K562 (cell line): ENCODE measurements around the gene LAG3. TPM values are rescaled to one million over a fixed set of nuclear protein-coding genes. Genes with fewer than 3 reads are reported as not detected.

Source experiments
- CAMTA2 ChIP-seq: fragments of 250-450 bp; sonication (Bioruptor Pico); conservative IDR thresholded peaks from 2 replicates; pipeline ENCODE4 v1.5.1; 2022
- CTBP1 ChIP-seq: fragments of 450-650 bp; IDR thresholded peaks from 2 replicates; pipeline ENCODE4 v1.6.1; 2016; ENCODE audit warnings: borderline replicate concordance
- DACH1 ChIP-seq: fragments of 450-650 bp; IDR thresholded peaks from 2 replicates; pipeline ENCODE4 v1.6.1; 2018; ENCODE audit not compliant: partially characterized antibody
- DPF2 ChIP-seq: fragments of 450-650 bp; IDR thresholded peaks from 2 replicates; pipeline ENCODE4 v1.6.1; 2016
- EP300 ChIP-seq: IDR thresholded peaks from 2 replicates; pipeline ENCODE4 v1.6.1; 2012; ENCODE audit warnings: low read length, improper control_type of control experiment
- EP400 ChIP-seq: fragments of 450-650 bp; IDR thresholded peaks from 2 replicates; pipeline ENCODE4 v1.6.1; 2017; ENCODE audit warnings: antibody characterized with exemption, mild to moderate bottlenecking, moderate library complexity
- FOXA1 ChIP-seq: fragments of 450-650 bp; IDR thresholded peaks from 2 replicates; pipeline ENCODE4 v1.6.1; 2016; ENCODE audit warnings: mild to moderate bottlenecking, borderline replicate concordance
- MCM3 ChIP-seq: fragments of 450-650 bp; IDR thresholded peaks from 2 replicates; pipeline ENCODE4 v1.6.1; 2016
- MECOM ChIP-seq: fragments of 250-450 bp; sonication (Bioruptor Pico); IDR thresholded peaks from 2 replicates; pipeline ENCODE4 v1.8.0; 2022; ENCODE audit warnings: inconsistent platforms
- NCOA1 ChIP-seq: fragments of 450-650 bp; IDR thresholded peaks from 2 replicates; pipeline ENCODE4 v1.6.1; 2016; ENCODE audit warnings: low read depth
- NUFIP1 ChIP-seq: fragments of 450-650 bp; IDR thresholded peaks from 2 replicates; pipeline ENCODE4 v1.6.1; 2018; ENCODE audit not compliant: partially characterized antibody
- PATZ1 ChIP-seq: fragments of 250-450 bp; sonication (Bioruptor Pico); IDR thresholded peaks from 2 replicates; pipeline ENCODE4 v1.5.0; 2020; ENCODE audit warnings: mild to moderate bottlenecking, borderline replicate concordance
- RBM14 ChIP-seq: fragments of 200-400 bp; formaldehyde crosslinking; IDR thresholded peaks from 2 replicates; pipeline ENCODE4 v1.6.1; 2018; ENCODE audit warnings: low read depth, mild to moderate bottlenecking, low read length, moderate library complexity, borderline replicate concordance; ENCODE audit not compliant: insufficient read depth
- RUNX1 ChIP-seq: sonication (generic); IDR thresholded peaks from 2 replicates; pipeline ENCODE4 v1.6.1; 2016; ENCODE audit warnings: antibody characterized with exemption, low read depth
- SLC30A9 ChIP-seq: fragments of 250-450 bp; sonication (Bioruptor Pico); IDR thresholded peaks from 2 replicates; pipeline ENCODE4 v1.8.0; 2022; ENCODE audit warnings: mild to moderate bottlenecking, moderate library complexity
- SMARCC2 ChIP-seq: fragments of 450-650 bp; IDR thresholded peaks from 2 replicates; pipeline ENCODE4 v1.6.1; 2017; ENCODE audit warnings: antibody characterized with exemption, moderate library complexity, mild to moderate bottlenecking, low read depth
- SRSF9 ChIP-seq: fragments of 200-400 bp; formaldehyde crosslinking; IDR thresholded peaks from 2 replicates; pipeline ENCODE4 v1.6.1; 2017; ENCODE audit warnings: low read depth, low read length, borderline replicate concordance
- U2AF1 ChIP-seq: fragments of 200-400 bp; formaldehyde crosslinking; optimal IDR thresholded peaks from 2 replicates; pipeline ENCODE3; 2017; ENCODE audit warnings: mild to moderate bottlenecking, low read depth, low read length, moderate library complexity
- XRCC4 ChIP-seq: IDR thresholded peaks from one replicate; pipeline ENCODE4 v1.6.1; 2011; ENCODE audit not compliant: insufficient read depth, insufficient read length; ENCODE audit errors: extremely low read depth
- ZFP1 ChIP-seq: fragments of 450-650 bp; formaldehyde crosslinking; IDR thresholded peaks from 2 replicates; pipeline ENCODE4 v1.4.0; 2020; ENCODE audit warnings: mild to moderate bottlenecking, mixed read lengths
- ZNF695 ChIP-seq: fragments of 450-650 bp; formaldehyde crosslinking; IDR thresholded peaks from 2 replicates; pipeline ENCODE4 v1.4.0; 2020; ENCODE audit warnings: mild to moderate bottlenecking, moderate library complexity
- polyA plus RNA-seq, 8 experiments: library from polyadenylated mRNA; depleted of rRNA in 4 of 8; stranded (reverse) in 5 of 8; unstranded in 3 of 8; fragments of >200 nt; fragmentation: Nextera tagmentation in 2 of 8; fragmentation: Illumina TruSeq in 1 of 8; extraction: Ambion mirVana in 2 of 8; extraction: Trizol in 1 of 8; gene quantifications; 2 replicates each; pipeline versions ENCODE4 v1.2.1 to v1.2.3, GENCODE V29; 2011 to 2014; ENCODE audit warnings: inconsistent platforms in 1 of 8, missing spikeins in 1 of 8
- total RNA-seq, 7 experiments: library from RNA; depleted of rRNA in 6 of 7; stranded (reverse); fragments of >200 nt in 6 of 7; fragmentation: Illumina TruSeq in 2 of 7; extraction: Trizol in 2 of 7; gene quantifications; 2 replicates each; pipeline versions ENCODE4 v1.2.1 to v1.2.3, GENCODE V29; 2011 to 2021; ENCODE audit warnings: low replicate concordance in 1 of 7
- TF ChIP-seq, protein P1 (sequence below): fragments of 450-650 bp; formaldehyde crosslinking; IDR thresholded peaks from 2 replicates; pipeline ENCODE4 v1.4.0; 2022; ENCODE audit warnings: missing genetic modification characterization
- TF ChIP-seq, protein P2 (sequence below), 2 experiments: fragments of 250-450 bp in 1 of 2; fragments of 450-650 bp in 1 of 2; sonication (Bioruptor Pico) in 1 of 2; IDR thresholded peaks; 2 replicates each; pipeline versions ENCODE4 v1.6.1 to v1.8.0; 2016 to 2021; ENCODE audit warnings: mild to moderate bottlenecking in 2 of 2, moderate library complexity in 2 of 2, missing compliant biosample characterization in 1 of 2, missing genetic modification characterization in 1 of 2
- TF ChIP-seq, protein P3 (sequence below): fragments of 250-450 bp; sonication (Bioruptor Pico); IDR thresholded peaks from 2 replicates; pipeline ENCODE4 v1.8.0; 2021; ENCODE audit warnings: mild to moderate bottlenecking, moderate library complexity

Gene LAG3
- total and polyA plus RNA-seq, 9 of the 15 experiments (the other 6 are each of a cell fraction or from before 2014, with no cell fraction given): 0.07 to 0.66 (median 0.09) TPM; not detected in 1

DNA sequence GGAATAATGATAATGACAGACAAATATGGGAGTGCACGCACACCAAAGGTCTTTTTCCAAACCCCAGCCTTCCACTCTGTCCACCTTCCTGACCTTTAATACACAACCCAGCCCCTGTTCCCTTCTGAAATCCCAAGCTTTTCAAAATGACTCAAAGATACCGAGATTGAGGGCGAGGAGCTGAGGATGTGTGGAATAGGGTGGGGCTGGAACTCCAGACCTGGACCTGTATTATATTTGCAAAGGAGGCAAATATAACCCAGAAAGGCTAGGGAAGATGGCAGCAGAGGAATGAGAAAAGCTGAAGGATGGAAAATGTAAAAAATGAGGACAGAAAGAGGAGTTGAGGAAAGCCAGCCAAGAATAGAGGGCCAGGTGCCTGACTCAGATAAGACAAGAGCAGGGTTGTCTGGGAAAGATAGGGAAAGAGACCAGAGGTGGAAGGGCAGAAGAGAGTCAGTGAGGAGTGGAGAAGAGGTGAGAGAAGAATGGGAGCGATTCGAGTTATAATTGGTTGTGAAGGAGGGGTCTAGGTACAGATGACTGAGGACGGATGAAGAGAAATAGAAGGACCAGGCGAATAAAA is 7.2 kb upstream of the LAG3 start (continued):
- TF ChIP-seq U2AF1 (no peak), ZFP1 (CRISPR knock-in tag) (no peak), EP400 (peak; percentile 63), NCOA1 (peak; percentile 80), FOXA1 (no peak), EP300 (peak; percentile 88), RBM14 (no peak), CAMTA2 (CRISPR knock-in tag) (no peak), RUNX1 (no peak), PATZ1 (CRISPR knock-in tag) (no peak), DACH1 (peak; percentile 2), CTBP1 (peak; percentile 68), SMARCC2 (peak; percentile 84), DPF2 (peak; percentile 98), SRSF9 (no peak), NUFIP1 (no peak), SLC30A9 (no peak), XRCC4 (no peak), ZNF695 (CRISPR knock-in tag) (no peak), MCM3 (no peak), MECOM (CRISPR knock-in tag) (no peak)
- TF ChIP-seq, protein P1, sequence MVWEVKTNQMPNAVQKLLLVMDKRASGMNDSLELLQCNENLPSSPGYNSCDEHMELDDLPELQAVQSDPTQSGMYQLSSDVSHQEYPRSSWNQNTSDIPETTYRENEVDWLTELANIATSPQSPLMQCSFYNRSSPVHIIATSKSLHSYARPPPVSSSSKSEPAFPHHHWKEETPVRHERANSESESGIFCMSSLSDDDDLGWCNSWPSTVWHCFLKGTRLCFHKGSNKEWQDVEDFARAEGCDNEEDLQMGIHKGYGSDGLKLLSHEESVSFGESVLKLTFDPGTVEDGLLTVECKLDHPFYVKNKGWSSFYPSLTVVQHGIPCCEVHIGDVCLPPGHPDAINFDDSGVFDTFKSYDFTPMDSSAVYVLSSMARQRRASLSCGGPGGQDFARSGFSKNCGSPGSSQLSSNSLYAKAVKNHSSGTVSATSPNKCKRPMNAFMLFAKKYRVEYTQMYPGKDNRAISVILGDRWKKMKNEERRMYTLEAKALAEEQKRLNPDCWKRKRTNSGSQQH: peak; percentile 63; the same call in 1 of the 2 replicates
- TF ChIP-seq, protein P2, sequence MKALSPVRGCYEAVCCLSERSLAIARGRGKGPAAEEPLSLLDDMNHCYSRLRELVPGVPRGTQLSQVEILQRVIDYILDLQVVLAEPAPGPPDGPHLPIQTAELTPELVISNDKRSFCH (CRISPR knock-in tag; IDR thresholded peaks at IDR 0.05): no peak
- TF ChIP-seq, protein P2 (tag; IDR thresholded peaks at IDR 0.05): 0 out of 2 replicates have a peak, but pooled peaks have one; percentile 50
- TF ChIP-seq, protein P3, sequence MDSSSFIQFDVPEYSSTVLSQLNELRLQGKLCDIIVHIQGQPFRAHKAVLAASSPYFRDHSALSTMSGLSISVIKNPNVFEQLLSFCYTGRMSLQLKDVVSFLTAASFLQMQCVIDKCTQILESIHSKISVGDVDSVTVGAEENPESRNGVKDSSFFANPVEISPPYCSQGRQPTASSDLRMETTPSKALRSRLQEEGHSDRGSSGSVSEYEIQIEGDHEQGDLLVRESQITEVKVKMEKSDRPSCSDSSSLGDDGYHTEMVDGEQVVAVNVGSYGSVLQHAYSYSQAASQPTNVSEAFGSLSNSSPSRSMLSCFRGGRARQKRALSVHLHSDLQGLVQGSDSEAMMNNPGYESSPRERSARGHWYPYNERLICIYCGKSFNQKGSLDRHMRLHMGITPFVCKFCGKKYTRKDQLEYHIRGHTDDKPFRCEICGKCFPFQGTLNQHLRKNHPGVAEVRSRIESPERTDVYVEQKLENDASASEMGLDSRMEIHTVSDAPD: no peak
